Upper lobe of left lung (tissue), 6 donors: ENCODE data around the gene STK33. TPM values are rescaled to one million over a fixed set of nuclear protein-coding genes. Genes with fewer than 3 reads are reported as not detected.

Experiments used
- ATAC-seq, 2 donors: fragments of 200-7000 bp; cut with Tn5 transposase; one replicate each; pipeline ENCODE4 v1.9.1; 2022; ENCODE audit warnings: mild to moderate bottlenecking in 2 of 2, moderate library complexity in 2 of 2; ENCODE audit not compliant: low FRiP score in 2 of 2
- DNase-seq, 2 donors: peaks; one replicate each; pipeline ENCODE4 v3.0.0-alpha.2; 2019 to 2020
- H3K27ac ChIP-seq, 4 donors: fragments of 200-600 bp; sonication (generic); one replicate each; pipeline ENCODE4 v1.5.1; 2016 to 2019
- H3K27me3 ChIP-seq, 4 donors: fragments of 200-600 bp; sonication (generic); one replicate each; pipeline ENCODE4 v1.5.1; 2017 to 2019
- H3K36me3 ChIP-seq, 4 donors: fragments of 200-600 bp; sonication (generic); one replicate each; pipeline ENCODE4 v1.5.1; 2016 to 2019
- H3K4me1 ChIP-seq, 4 donors: fragments of 200-600 bp; sonication (generic); one replicate each; pipeline ENCODE4 v1.5.1; 2018 to 2019
- H3K4me3 ChIP-seq, 4 donors: fragments of 200-600 bp; sonication (generic); one replicate each; pipeline ENCODE4 v1.5.1; 2017 to 2019; ENCODE audit warnings: mild to moderate bottlenecking in 2 of 4, moderate library complexity in 1 of 4
- H3K9me3 ChIP-seq, 4 donors: fragments of 200-600 bp; sonication (generic); one replicate each; pipeline ENCODE4 v1.5.1; 2018 to 2019
- EP300 ChIP-seq, 4 donors: sonication (generic); formaldehyde crosslinking; IDR thresholded peaks; one replicate each; pipeline ENCODE4 v1.5.1; 2017; ENCODE audit warnings: antibody characterized with exemption in 4 of 4, control low read depth in 2 of 4
- POLR2A ChIP-seq, 4 donors: fragments of 450-650 bp; IDR thresholded peaks; one replicate each; pipeline ENCODE4 v1.5.1; 2016 to 2017; ENCODE audit warnings: antibody characterized with exemption in 4 of 4, mild to moderate bottlenecking in 2 of 4
- POLR2AphosphoS5 ChIP-seq, 2 donors: sonication (generic); formaldehyde crosslinking; IDR thresholded peaks; one replicate each; pipeline ENCODE4 v1.5.1; 2017; ENCODE audit warnings: antibody characterized with exemption in 2 of 2
- whole genome bisulfite sequencing, 2 donors: methylation state at CpG; one replicate each; pipeline ENCODE4 v1.1.5; 2017 to 2018; 5-methylcytosine and 5-hydroxymethylcytosine counted together
- small RNA-seq, 4 donors: library from RNA; depleted of rRNA; stranded (forward); fragments of <200 nt; gene quantifications; one replicate each; pipeline ENCODE3, GENCODE V24; 2016
- total RNA-seq, 6 donors: library from RNA; depleted of rRNA in 4 of 6; stranded (reverse); fragments of >200 nt in 4 of 6; gene quantifications; one replicate each; pipeline versions ENCODE4 v1.1.0 to v1.2.1, GENCODE V29; 2016 to 2021
- TF ChIP-seq, protein P1 (sequence below), 6 experiments: fragments of 450-650 bp in 4 of 6; fragments of 200-600 bp in 2 of 6; sonication (generic) in 2 of 6; IDR thresholded peaks; one replicate each; pipeline ENCODE4 v1.5.1; 2016 to 2019; ENCODE audit warnings: antibody characterized with exemption in 6 of 6
- donor health status: DM: no; HTN: no; CAD: no; lungs with moderate emphysema.
- donor health status: DM: no; HTN: yes; CAD: no; lungs with severe emphysema.

Gene STK33
- total RNA-seq, 6 donors from 2014 or later: 10.3 to 77.0 (median 15.6) TPM

DNA sequence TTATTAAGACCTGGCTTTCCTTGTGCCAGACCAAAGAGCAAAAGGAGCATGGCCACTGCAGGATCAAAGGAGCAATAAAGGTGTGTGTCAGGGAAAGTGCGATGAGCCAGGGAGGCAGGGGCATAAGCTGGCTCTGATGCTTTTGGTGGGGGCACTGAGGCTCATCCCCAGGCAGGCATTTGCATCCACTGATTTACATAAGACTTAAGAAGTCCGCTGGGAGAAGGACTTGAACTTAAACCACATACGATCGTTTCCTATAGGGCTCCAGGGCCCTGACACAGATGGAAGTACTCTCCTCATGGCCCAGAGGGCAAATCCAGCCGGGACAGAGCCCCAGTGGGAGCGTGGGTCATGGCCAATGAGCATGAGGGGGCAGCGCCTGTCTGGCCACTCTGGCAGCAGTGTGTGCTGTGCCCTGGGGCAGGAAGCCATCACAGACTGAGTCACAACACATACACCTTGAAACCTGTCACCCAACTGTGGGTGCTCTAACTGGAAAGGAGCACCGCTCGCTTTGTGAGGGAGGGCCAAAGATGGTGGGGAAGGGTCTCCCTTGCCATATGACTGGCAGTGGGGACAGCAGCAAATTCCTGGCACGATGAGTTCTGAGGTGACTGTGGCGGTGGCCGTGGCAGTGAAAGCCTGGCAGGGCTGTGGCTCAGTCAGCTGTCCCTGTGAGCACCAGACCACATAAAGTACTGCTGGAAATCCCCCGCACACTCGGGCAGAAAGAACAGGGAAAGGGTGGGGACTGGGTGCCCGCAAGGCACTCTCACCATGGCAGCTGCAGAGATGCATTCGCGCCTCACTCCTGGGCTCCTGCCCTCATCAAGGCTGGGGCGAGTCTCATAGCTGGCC is 251.0 kb downstream of the STK33 start:
- peak in 1 of 2 donors; percentile 6 for ATAC-seq
- H3K27ac ChIP-seq: no peak overlapping the region
- TF ChIP-seq, protein P1, sequence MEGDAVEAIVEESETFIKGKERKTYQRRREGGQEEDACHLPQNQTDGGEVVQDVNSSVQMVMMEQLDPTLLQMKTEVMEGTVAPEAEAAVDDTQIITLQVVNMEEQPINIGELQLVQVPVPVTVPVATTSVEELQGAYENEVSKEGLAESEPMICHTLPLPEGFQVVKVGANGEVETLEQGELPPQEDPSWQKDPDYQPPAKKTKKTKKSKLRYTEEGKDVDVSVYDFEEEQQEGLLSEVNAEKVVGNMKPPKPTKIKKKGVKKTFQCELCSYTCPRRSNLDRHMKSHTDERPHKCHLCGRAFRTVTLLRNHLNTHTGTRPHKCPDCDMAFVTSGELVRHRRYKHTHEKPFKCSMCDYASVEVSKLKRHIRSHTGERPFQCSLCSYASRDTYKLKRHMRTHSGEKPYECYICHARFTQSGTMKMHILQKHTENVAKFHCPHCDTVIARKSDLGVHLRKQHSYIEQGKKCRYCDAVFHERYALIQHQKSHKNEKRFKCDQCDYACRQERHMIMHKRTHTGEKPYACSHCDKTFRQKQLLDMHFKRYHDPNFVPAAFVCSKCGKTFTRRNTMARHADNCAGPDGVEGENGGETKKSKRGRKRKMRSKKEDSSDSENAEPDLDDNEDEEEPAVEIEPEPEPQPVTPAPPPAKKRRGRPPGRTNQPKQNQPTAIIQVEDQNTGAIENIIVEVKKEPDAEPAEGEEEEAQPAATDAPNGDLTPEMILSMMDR (IDR thresholded peaks at IDR 0.05): no peak
- no peaks in the 10 kb centered on the region for H3K9me3 ChIP-seq
- H3K27me3 ChIP-seq: no peaks in the 10 kb centered on the region
- H3K36me3 ChIP-seq: no peaks in the 10 kb centered on the region
- H3K4me3 ChIP-seq: no peak overlapping the region
- DNase-seq: no peak
- WGBS, 2 donors: 70 to 71% methylated on average over 16 to 18 of the region's 18 CpGs
- H3K4me1 ChIP-seq: no peaks in the 10 kb centered on the region

DNA sequence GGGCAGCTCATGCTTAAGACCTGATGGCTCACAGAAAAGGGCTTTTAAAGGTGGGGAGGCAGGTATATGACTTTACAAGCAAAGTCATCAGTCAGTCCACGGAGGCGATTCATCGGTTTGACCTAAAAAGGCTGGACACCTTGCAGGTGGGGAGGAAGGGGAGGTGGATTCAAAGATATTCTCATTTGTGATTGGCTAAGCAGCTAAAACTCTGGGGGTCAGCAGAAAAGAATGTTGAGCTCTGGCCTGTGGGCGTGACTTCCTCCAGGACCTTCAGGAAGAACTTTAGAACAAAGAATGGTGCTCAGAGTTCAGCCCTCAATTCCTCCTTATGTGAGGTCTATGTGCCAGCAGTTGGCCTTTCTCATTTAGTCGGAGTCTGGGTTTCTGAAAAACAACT is 252.0 kb downstream of the STK33 start:
- Histone ChIP-seq H3K9me3 (no peaks in the 10 kb centered on the region), H3K4me1 (no peaks in the 10 kb centered on the region), H3K27ac (no peak overlapping the region), H3K4me3 (no peak overlapping the region), H3K27me3 (no peaks in the 10 kb centered on the region), H3K36me3 (no peaks in the 10 kb centered on the region)
- WGBS, 2 donors: 83 to 91% methylated on average over 5 of the region's 5 CpGs
- ATAC-seq (no peak), DNase-seq (no peak)
- TF ChIP-seq, protein P1 (IDR thresholded peaks at IDR 0.05): no peak
- TF ChIP-seq EP300 (IDR thresholded peaks at IDR 0.05) (no peak), POLR2AphosphoS5 (IDR thresholded peaks at IDR 0.05) (no peak), POLR2A (IDR thresholded peaks at IDR 0.05) (no peak)

Small RNA genes within 50 kb of the gene (small RNA-seq; reads per million reads assigned to genes)
- 0 reads per million in 4 donors for gene RF00601

Other genes with a start within 250 kb of the STK33 start
- 100 to 1,000 TPM in 1 of 6 donors, 10 to 100 TPM in 3, 1 to 10 TPM in 2; 4.9 to 126 (median 11.2) TPM for gene TRIM66, start 88.4 kb upstream of the STK33 start, total RNA-seq
- gene RPL27A, start 88.6 kb upstream of the STK33 start, total RNA-seq: 1,000 to 10,000 TPM in 1 of 6 donors, 100 to 1,000 TPM in 5; 652 to 1,317 (median 861) TPM